Smooth muscle cell (in vitro differentiated cells): ENCODE data around the gene DIP2A. TPM values are rescaled to one million over a fixed set of nuclear protein-coding genes. Genes with fewer than 3 reads are reported as not detected.

Experiments used
- DNase-seq: peaks from one replicate; lab custom pipeline; 2025; ENCODE audit not compliant: unreplicated experiment; lab: John Stamatoyannopoulos, UW
- H2AFZ ChIP-seq: fragments of 200-600 bp; sonication (generic); 2 replicates; pipeline ENCODE4 v1.6.0; 2016; ENCODE audit warnings: antibody characterized with exemption, low read depth, mild to moderate bottlenecking
- H3F3A ChIP-seq: fragments of 200-600 bp; sonication (generic); 2 replicates; pipeline ENCODE4 v1.6.0; 2017; ENCODE audit warnings: antibody characterized with exemption, low read depth
- H3K27ac ChIP-seq: fragments of 200-600 bp; sonication (generic); 2 replicates; pipeline ENCODE4 v1.5.1; 2016; ENCODE audit warnings: low read depth, mild to moderate bottlenecking
- H3K27me3 ChIP-seq: fragments of 200-600 bp; sonication (generic); 2 replicates; pipeline ENCODE4 v1.6.1; 2016; ENCODE audit warnings: low read depth, mild to moderate bottlenecking
- H3K36me3 ChIP-seq: fragments of 200-600 bp; sonication (generic); 2 replicates; pipeline ENCODE4 v1.5.1; 2016; ENCODE audit warnings: low read depth
- H3K4me1 ChIP-seq: fragments of 200-600 bp; sonication (generic); 2 replicates; pipeline ENCODE4 v1.5.1; 2016; ENCODE audit warnings: low read depth
- H3K4me2 ChIP-seq: fragments of 200-600 bp; sonication (generic); 2 replicates; pipeline ENCODE4 v1.6.0; 2016; ENCODE audit warnings: mild to moderate bottlenecking
- H3K4me3 ChIP-seq: fragments of 200-600 bp; sonication (generic); 2 replicates; pipeline ENCODE4 v1.5.1; 2016; ENCODE audit warnings: mild to moderate bottlenecking
- H3K79me2 ChIP-seq: fragments of 200-600 bp; sonication (generic); 2 replicates; pipeline ENCODE4 v1.6.0; 2016; ENCODE audit warnings: low read depth, mild to moderate bottlenecking
- H3K9ac ChIP-seq: fragments of 200-600 bp; sonication (generic); 2 replicates; pipeline ENCODE4 v1.6.0; 2016; ENCODE audit warnings: low read depth
- H3K9me3 ChIP-seq: fragments of 200-600 bp; sonication (generic); replicated peaks from 2 replicates; pipeline ENCODE4 v1.5.1; 2016; ENCODE audit warnings: low read depth
- H4K20me1 ChIP-seq: fragments of 200-600 bp; sonication (generic); 2 replicates; pipeline ENCODE4 v1.6.0; 2016; ENCODE audit warnings: low read depth
- CTCF ChIP-seq: fragments of 200-600 bp; sonication (generic); IDR thresholded peaks from 2 replicates; pipeline ENCODE4 v1.5.1; 2017; ENCODE audit warnings: borderline replicate concordance, mild to moderate bottlenecking, antibody characterized with exemption; ENCODE audit not compliant: insufficient read depth, poor library complexity, severe bottlenecking
- WGBS: methylation state at CpG from one replicate; pipeline ENCODE4 v1.1.7; 2016; ENCODE audit warnings: low lambda C conversion rate; 5-methylcytosine and 5-hydroxymethylcytosine counted together
- polyA plus RNA-seq: library from polyadenylated mRNA; unstranded; fragments of >200 nt; fragmentation: Nextera tagmentation; extraction: Ambion mirVana; gene quantifications from 2 replicates; pipeline ENCODE4 v1.2.1, GENCODE V29; 2016
- total RNA-seq: library from RNA; depleted of rRNA; stranded (reverse); fragments of >200 nt; gene quantifications from 2 replicates; pipeline ENCODE4 v1.2.3, GENCODE V29; 2014

The DIP2A gene
- total and polyA plus RNA-seq, 2 experiments from 2014 or later: 11.5 to 24.8 TPM

GRCh38 chr21:46616050-46616449 is 157.4 kb downstream of the DIP2A start:
- 94% methylated on average over 2 of the region's 2 CpGs for WGBS
- no peak for DNase-seq
- no peaks in the 10 kb centered on the region for H3F3A ChIP-seq
- no peaks in the 10 kb centered on the region for H3K4me1 ChIP-seq
- no peak overlapping the region for H3K9ac ChIP-seq
- no peak overlapping the region for H2AFZ ChIP-seq
- H3K27ac ChIP-seq: no peak overlapping the region
- H3K4me2 ChIP-seq: no peak overlapping the region
- TF ChIP-seq CTCF: no peak
- no peaks in the 10 kb centered on the region for H3K27me3 ChIP-seq
- H3K79me2 ChIP-seq: no peaks in the 10 kb centered on the region
- H3K36me3 ChIP-seq: no peaks in the 10 kb centered on the region
- no peaks in the 10 kb centered on the region for H4K20me1 ChIP-seq
- no peaks in the 10 kb centered on the region for H3K9me3 ChIP-seq
- no peak overlapping the region for H3K4me3 ChIP-seq

- H3K27me3 ChIP-seq: no peaks in the 10 kb centered on the region
- no peak overlapping the region for H3K9ac ChIP-seq
- H3K9me3 ChIP-seq: no peaks in the 10 kb centered on the region
- no peak for DNase-seq
- no peak overlapping the region for H3K27ac ChIP-seq
- TF ChIP-seq CTCF: no peak
- H3K4me2 ChIP-seq: no peak overlapping the region
- H3K36me3 ChIP-seq: no peaks in the 10 kb centered on the region
- H3K4me1 ChIP-seq: peaks cover 4% of the 10 kb centered on the region
- no peaks in the 10 kb centered on the region for H3K79me2 ChIP-seq
- H4K20me1 ChIP-seq: no peaks in the 10 kb centered on the region
- 97% methylated on average over 1 of the region's 1 CpG for WGBS
- H3F3A ChIP-seq: no peaks in the 10 kb centered on the region
- no peak overlapping the region for H2AFZ ChIP-seq
- H3K4me3 ChIP-seq: no peak overlapping the region
Observed at GRCh38 chr21:46616656-46617055, 158.0 kb downstream of the DIP2A start.

GRCh38 chr21:46617267-46618051 is 158.8 kb downstream of the DIP2A start:
- Histone ChIP-seq H4K20me1 (no peaks in the 10 kb centered on the region), H3K79me2 (no peaks in the 10 kb centered on the region), H3K27me3 (no peaks in the 10 kb centered on the region), H3K36me3 (no peaks in the 10 kb centered on the region), H2AFZ (no peak overlapping the region), H3K9ac (no peak overlapping the region), H3K27ac (no peak overlapping the region), H3K4me1 (peaks cover 13% of the 10 kb centered on the region), H3F3A (no peaks in the 10 kb centered on the region), H3K4me2 (no peak overlapping the region), H3K9me3 (no peaks in the 10 kb centered on the region), H3K4me3 (no peak overlapping the region)
- DNase-seq: no peak
- TF ChIP-seq CTCF: no peak
- 87% methylated on average over 6 of the region's 6 CpGs for WGBS
